Endothelial cell of umbilical vein (primary cell): ENCODE results near the gene MAP4K4. TPM values are rescaled to one million over a fixed set of nuclear protein-coding genes. Genes with fewer than 3 reads are reported as not detected.

Source experiments
- BruUV-seq: library from RNA; stranded (reverse); fragments of 400-500 nt; replicated peaks from 2 replicates; lab custom pipeline; 2021; lab: Mats Ljungman, UMichigan
- CTCF ChIA-PET: fragments of 300-600, 350-600 bp; sonication (Branson Sonifier 250); formaldehyde crosslinking; loops from one replicate; lab custom pipeline; 2021; ENCODE audit warnings: antibody characterized with exemption, inconsistent platforms; lab: Charles Lee
- POLR2A ChIA-PET: fragments of 300-600, 350-600 bp; sonication (Branson Sonifier 250); formaldehyde crosslinking; loops from one replicate; lab custom pipeline; 2021; ENCODE audit warnings: antibody characterized with exemption, inconsistent platforms; lab: Charles Lee
- DNase-seq: peaks from one replicate; pipeline ENCODE4 v3.0.0-alpha.2; 2011; ENCODE audit warnings: low read depth, low spot score
- FAIRE-seq: peaks from 2 replicates; lab custom pipeline; 2011; peaks lifted over from hg19 to GRCh38; lab: Jason Lieb, UNC
- H2AFZ ChIP-seq: 2 replicates; pipeline ENCODE4 v1.6.0; 2012; ENCODE audit warnings: low read depth, low read length, control low read depth, inconsistent platforms
- H3K27ac ChIP-seq: 2 replicates; pipeline ENCODE4 v1.5.1; 2011; ENCODE audit warnings: low read depth, mild to moderate bottlenecking, control low read depth, low read length, moderate library complexity; ENCODE audit not compliant: insufficient read depth
- H3K27me3 ChIP-seq, 2 experiments: 2 replicates each; pipeline versions ENCODE4 v1.6.0 to v1.6.1; 2011; ENCODE audit warnings: low read length in 2 of 2, mixed read lengths in 1 of 2; ENCODE audit not compliant: control insufficient read depth in 2 of 2, insufficient read depth in 2 of 2
- H3K36me3 ChIP-seq, 2 experiments: 2 replicates in 1 of 2; 3 replicates in 1 of 2; pipeline ENCODE4 v1.5.1; 2011; ENCODE audit warnings: low read length in 2 of 2, mild to moderate bottlenecking in 1 of 2, moderate library complexity in 1 of 2; ENCODE audit not compliant: control insufficient read depth in 2 of 2, insufficient read depth in 2 of 2; ENCODE audit errors: extremely low read depth in 1 of 2
- H3K4me1 ChIP-seq: 3 replicates; pipeline ENCODE4 v1.5.1; 2011; ENCODE audit warnings: mild to moderate bottlenecking, low read length; ENCODE audit not compliant: control insufficient read depth, insufficient read depth; ENCODE audit errors: extremely low read depth
- H3K4me2 ChIP-seq: 2 replicates; pipeline ENCODE4 v1.6.1; 2011; ENCODE audit warnings: low read length, control low read depth, mixed read lengths; ENCODE audit not compliant: insufficient read depth
- H3K4me3 ChIP-seq, 3 experiments: fragments of 200-600 bp in 1 of 3; sonication (generic), shearing (Covaris generic) in 1 of 3; replicated peaks in 1 of 3; 2 replicates each; pipeline ENCODE4 v1.5.1; 2011 to 2016; ENCODE audit warnings: control low read depth in 3 of 3, low read length in 3 of 3, mild to moderate bottlenecking in 2 of 3, inconsistent platforms in 1 of 3, low read depth in 1 of 3, moderate library complexity in 1 of 3; ENCODE audit not compliant: insufficient read depth in 1 of 3
- H3K79me2 ChIP-seq: 2 replicates; pipeline ENCODE4 v1.6.0; 2012; ENCODE audit warnings: low read length, inconsistent platforms; ENCODE audit not compliant: control insufficient read depth, insufficient read depth
- H3K9ac ChIP-seq: replicated peaks from 2 replicates; pipeline ENCODE3; 2011; ENCODE audit warnings: low read length, control low read depth; ENCODE audit not compliant: insufficient read depth; ENCODE audit errors: extremely low read depth
- H3K9me1 ChIP-seq: replicated peaks from 3 replicates; pipeline ENCODE4 v1.6.0; 2011; ENCODE audit warnings: mild to moderate bottlenecking, low read length; ENCODE audit not compliant: control insufficient read depth, insufficient read depth; ENCODE audit errors: extremely low read depth
- H3K9me3 ChIP-seq: replicated peaks from 2 replicates; pipeline ENCODE4 v1.5.1; 2012; ENCODE audit warnings: low read length, inconsistent platforms; ENCODE audit not compliant: control insufficient read depth, insufficient read depth
- H4K20me1 ChIP-seq: replicated peaks from 2 replicates; pipeline ENCODE3; 2011; ENCODE audit warnings: mild to moderate bottlenecking, low read length; ENCODE audit not compliant: control insufficient read depth, insufficient read depth; ENCODE audit errors: extremely low read depth
- CTCF ChIP-seq, 2 donors: IDR thresholded peaks; 1 replicate in 1 of 2; 2 replicates in 1 of 2; pipeline ENCODE4 v1.5.1; 2011; ENCODE audit warnings: low read length in 2 of 2, mild to moderate bottlenecking in 2 of 2, moderate library complexity in 2 of 2, control low read depth in 1 of 2, inconsistent platforms in 1 of 2, low read depth in 1 of 2; ENCODE audit not compliant: insufficient read depth in 1 of 2; ENCODE audit errors: extremely low read depth in 1 of 2
- EZH2 ChIP-seq: IDR thresholded peaks from 2 replicates; pipeline ENCODE4 v1.6.1; 2012; ENCODE audit warnings: borderline replicate concordance, low read depth, mild to moderate bottlenecking, moderate library complexity, low read length, inconsistent platforms; ENCODE audit not compliant: severe bottlenecking
- FOS ChIP-seq: IDR thresholded peaks from 2 replicates; pipeline ENCODE4 v1.6.1; 2011; ENCODE audit warnings: mild to moderate bottlenecking, low read length, moderate library complexity, borderline replicate concordance; ENCODE audit not compliant: insufficient read depth
- GATA2 ChIP-seq: IDR thresholded peaks from 2 replicates; pipeline ENCODE4 v1.7.0; 2011; ENCODE audit warnings: low read depth, mild to moderate bottlenecking, moderate library complexity, mixed read lengths, low read length; ENCODE audit not compliant: insufficient read length, insufficient read depth
- JUN ChIP-seq: IDR thresholded peaks from 2 replicates; pipeline ENCODE4 v1.6.1; 2011; ENCODE audit warnings: borderline replicate concordance, low read depth; ENCODE audit not compliant: insufficient read length, insufficient read depth
- MYC ChIP-seq: IDR thresholded peaks from one replicate; pipeline ENCODE4 v1.6.1; 2011; ENCODE audit warnings: mild to moderate bottlenecking, low read depth, low read length
- POLR2A ChIP-seq: IDR thresholded peaks from 2 replicates; pipeline ENCODE4 v1.6.1; 2012; ENCODE audit warnings: low read depth, mild to moderate bottlenecking, control low read depth, low read length
- dilution Hi-C: fragments of 300-500 bp; cut with MboI; formaldehyde crosslinking; loops from one replicate; pipeline ENCODE4 v1.15.0; 2019; ENCODE audit warnings: low sequenced_read_pairs; ENCODE audit not compliant: extremely low pct_ligation_motif_present
- intact Hi-C: fragments of 100-400 bp; cut with micrococcal nuclease; formaldehyde crosslinking; loops from one replicate; pipeline ENCODE4 v1.10.0; 2022
- polyA plus RNA-seq, 4 experiments: library from polyadenylated mRNA; depleted of rRNA in 3 of 4; stranded (reverse) in 3 of 4; unstranded in 1 of 4; fragments of >200 nt; gene quantifications; 2 replicates each; pipeline versions ENCODE4 v1.2.1 to v1.2.3, GENCODE V29; 2011 to 2012; ENCODE audit warnings: missing spikeins in 1 of 4
- total RNA-seq: library from RNA; stranded (reverse); gene quantifications from 2 replicates; pipeline ENCODE4 v1.2.3, GENCODE V29; 2021

MAP4K4 gene
- total and polyA plus RNA-seq, 2 donors (not counting 3 experiments of a cell fraction or from before 2014, with no cell fraction given) = 79.4 to 269 TPM

- Histone ChIP-seq H3K4me3 (no peak overlapping the region), H3K27ac (peak overlapping the region; percentile 36), H3K4me2 (peak overlapping the region; percentile 65), H3K9me1 (no peaks in the 10 kb centered on the region), H3K4me1 (peaks cover 46% of the 10 kb centered on the region), H3K36me3 (peaks cover 0 to 2% of the 10 kb centered on the region in 2 experiments), H4K20me1 (peaks cover 7% of the 10 kb centered on the region), H3K9me3 (no peaks in the 10 kb centered on the region), H3K79me2 (peaks cover 95% of the 10 kb centered on the region), H2AFZ (no peak overlapping the region), H3K9ac (no peak overlapping the region), H3K27me3 (no peaks in the 10 kb centered on the region)
- BruUV-seq = no TSS peak
- ChIA-PET CTCF (interaction anchor here (1.2 to 2.2 kb wide), 3 partner anchors 15 to 60 kb away, joined by 3 to 8 read pairs (median 4); no protein-coding TSS in a partner anchor), POLR2A (no interaction called here)
- DNase-seq (no peak), FAIRE-seq (no peak)
- dilution Hi-C loops = no loop called here
- TF ChIP-seq POLR2A = no peak
- TF ChIP-seq GATA2 = peak; percentile 11
- no peak for TF ChIP-seq CTCF (IDR thresholded peaks at IDR 0.05; ENCODE audit: extremely low read depth in 1 of 2, insufficient read depth in 1 of 2, low read depth in 1 of 2, low read length in 2 of 2)
- TF ChIP-seq EZH2 = no peak
- no peak for TF ChIP-seq JUN
- intact Hi-C loops = loop anchor here (5.0 kb wide), 1 partner anchor 39 kb away; no protein-coding TSS in a partner anchor
These were observed 109.2 kb downstream of the MAP4K4 start for GRCh38 chr2:101806701-101807100.

- intact Hi-C loops (loop anchor here (5.0 kb wide), 1 partner anchor 40 kb away; no protein-coding TSS in a partner anchor), dilution Hi-C loops (no loop called here)
- H3K79me2 ChIP-seq = peaks cover 95% of the 10 kb centered on the region
- H3K9ac ChIP-seq = no peak overlapping the region
- H3K9me3 ChIP-seq = no peaks in the 10 kb centered on the region
- H3K27ac ChIP-seq = no peak overlapping the region
- ChIA-PET CTCF (interaction anchor here (1.6 to 2.2 kb wide), 2 partner anchors 15 to 24 kb away, joined by 4 to 8 read pairs; no protein-coding TSS in a partner anchor), POLR2A (no interaction called here)
- no peak overlapping the region for H2AFZ ChIP-seq
- H3K27me3 ChIP-seq = no peaks in the 10 kb centered on the region
- H3K4me3 ChIP-seq = no peak overlapping the region
- H3K36me3 ChIP-seq = peaks cover 0 to 2% of the 10 kb centered on the region in 2 experiments
- peaks cover 8% of the 10 kb centered on the region for H4K20me1 ChIP-seq
- peaks cover 43% of the 10 kb centered on the region for H3K4me1 ChIP-seq
- BruUV-seq = no TSS peak
- TF ChIP-seq MYC = no peak
- no peak for TF ChIP-seq GATA2
- no peak for TF ChIP-seq FOS
- H3K4me2 ChIP-seq = no peak overlapping the region
- H3K9me1 ChIP-seq = no peaks in the 10 kb centered on the region
- no peak for DNase-seq
- FAIRE-seq = no peak
These were observed 109.7 kb downstream of the MAP4K4 start for GRCh38 chr2:101807242-101807641.
